GM11168 (cell line): ENCODE data around the gene DRGX.

Experiments
- in situ Hi-C: fragments of 300-500 bp; cut with MboI; formaldehyde crosslinking; loops from one replicate; pipeline ENCODE4 v1.12.0; 2022; ENCODE audit warnings: low sequenced_read_pairs; ENCODE audit not compliant: unreplicated experiment

The DRGX gene

DNA sequence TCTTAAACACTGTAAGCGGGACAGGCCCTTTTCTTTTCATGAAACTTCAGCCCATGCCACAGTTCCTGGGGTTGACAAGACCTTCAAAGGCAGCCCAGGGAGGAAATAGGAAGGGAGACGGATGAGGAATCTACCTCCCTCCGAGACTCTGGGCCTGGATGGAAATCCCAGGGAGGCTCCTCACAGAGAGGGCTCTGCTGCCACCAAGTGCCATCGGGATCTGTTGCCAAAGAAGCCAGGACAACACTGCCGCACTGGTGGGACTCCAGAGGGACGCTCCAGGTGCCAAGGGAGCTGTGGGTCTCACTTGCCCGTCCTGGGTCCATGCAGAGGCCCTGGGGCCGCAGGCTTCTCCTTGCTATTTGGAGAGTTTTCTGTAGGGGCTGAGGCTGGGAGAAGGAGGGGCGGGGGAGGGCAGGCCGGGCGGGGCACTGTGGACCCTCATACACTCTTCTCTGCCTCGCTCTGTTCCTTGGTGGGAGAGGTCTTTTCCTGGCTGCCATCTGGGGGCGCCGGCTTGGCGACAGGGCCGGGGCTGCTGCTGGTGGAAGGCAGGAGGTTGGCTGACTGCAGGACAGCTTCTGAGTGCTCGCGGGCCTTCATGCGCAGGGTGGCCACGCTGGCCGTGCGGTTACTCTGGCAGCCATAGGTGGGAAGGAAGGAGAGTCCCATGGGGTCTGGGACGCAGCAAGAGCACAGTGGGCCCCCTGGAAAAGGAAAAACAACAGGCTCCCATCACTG, 30.0 kb downstream of the DRGX start:
- in situ Hi-C loops: no loop called here

DNA sequence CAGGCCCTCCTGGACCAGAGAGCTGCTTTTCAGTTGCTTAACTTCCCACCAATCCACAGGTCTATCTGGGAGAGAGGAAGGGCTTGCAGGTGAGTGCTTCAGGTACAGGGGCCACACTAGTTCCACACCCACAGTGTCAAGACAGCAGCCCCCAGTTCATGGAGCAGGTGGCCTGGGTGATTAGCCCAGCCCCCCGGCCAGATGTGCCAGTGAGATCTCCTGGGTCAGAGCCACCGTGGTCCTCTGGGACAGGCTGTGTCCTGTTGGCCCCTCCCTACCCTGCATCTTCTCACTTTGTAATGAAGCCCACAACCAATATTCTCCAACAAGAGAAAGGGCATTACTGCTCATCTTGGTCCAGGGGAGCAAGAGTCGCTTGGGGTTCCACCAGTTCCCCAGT, 30.6 kb downstream of the DRGX start:
- in situ Hi-C loops: no loop called here

DNA sequence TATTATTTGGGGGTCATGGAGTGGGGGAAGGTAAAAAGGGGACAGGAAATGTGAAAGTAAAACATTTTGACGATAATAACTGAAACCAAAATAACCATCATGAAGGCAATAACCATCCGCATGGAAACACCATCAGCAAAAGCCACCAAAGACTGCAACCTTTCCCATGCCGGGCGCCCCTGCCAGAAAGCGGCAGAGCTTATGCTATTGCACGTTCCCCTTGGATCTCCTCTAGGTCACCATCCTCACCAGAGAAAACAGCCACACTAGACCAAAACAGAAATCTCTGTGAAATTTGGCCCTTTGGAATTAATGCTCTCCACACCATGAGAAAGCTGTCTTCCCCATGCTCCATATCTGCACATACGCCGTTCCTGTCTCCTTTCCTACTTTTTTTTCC, 31.1 kb downstream of the DRGX start:
- in situ Hi-C loops: no loop called here

DNA sequence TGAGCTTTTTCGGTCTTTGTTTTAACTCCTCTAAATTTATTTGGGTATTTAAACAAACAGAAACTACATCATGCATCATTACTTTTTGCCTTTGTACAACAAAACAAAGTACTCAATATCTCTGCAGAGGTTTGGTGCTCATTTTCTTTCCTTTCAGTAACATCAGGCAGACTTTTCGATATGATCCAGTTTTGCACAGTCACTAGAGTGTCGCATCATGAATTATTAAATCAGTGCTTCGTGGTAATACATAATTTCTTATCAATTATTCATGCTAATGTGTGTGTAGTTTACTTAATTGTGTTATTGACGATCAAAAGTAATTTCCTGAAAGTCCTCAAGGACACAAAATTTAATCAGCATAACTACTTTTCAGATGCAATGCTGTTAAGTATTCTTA, 31.8 kb downstream of the DRGX start:
- in situ Hi-C loops: no loop called here

DNA sequence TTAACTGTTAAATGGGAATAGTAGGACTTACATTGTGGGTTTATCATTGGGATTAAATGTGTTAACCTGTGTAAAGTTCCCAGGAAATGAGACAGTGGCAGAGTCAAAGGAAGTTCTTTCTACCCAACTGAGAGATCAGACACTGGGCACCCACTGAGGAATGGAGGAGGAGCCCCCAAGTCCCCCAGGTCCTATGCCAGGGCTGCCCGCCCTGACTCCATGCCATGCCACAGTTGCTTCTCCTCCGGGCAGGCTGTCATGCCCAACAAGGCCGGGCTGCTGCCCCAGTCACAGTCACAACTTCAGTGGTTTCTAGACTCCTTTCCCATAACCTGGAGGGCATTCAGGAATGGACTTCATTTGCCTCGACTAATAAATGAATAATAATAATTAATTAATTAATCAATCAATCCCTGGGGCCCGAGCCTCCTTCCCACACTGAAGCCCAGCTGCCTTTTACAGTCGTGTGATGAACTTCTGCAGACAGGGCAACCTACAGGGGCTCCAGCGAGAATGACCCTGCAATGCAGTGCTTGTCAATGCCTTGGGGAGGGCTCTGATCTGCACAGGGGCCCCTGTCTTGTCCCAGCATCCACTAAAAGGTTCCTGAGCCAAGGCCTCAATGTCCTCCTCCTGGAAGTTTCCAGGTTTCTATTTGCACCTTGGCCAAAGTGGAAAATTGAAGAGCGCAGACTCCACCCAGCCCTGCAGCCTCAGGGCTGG, 32.4 kb downstream of the DRGX start:
- in situ Hi-C loops: no loop called here

DNA sequence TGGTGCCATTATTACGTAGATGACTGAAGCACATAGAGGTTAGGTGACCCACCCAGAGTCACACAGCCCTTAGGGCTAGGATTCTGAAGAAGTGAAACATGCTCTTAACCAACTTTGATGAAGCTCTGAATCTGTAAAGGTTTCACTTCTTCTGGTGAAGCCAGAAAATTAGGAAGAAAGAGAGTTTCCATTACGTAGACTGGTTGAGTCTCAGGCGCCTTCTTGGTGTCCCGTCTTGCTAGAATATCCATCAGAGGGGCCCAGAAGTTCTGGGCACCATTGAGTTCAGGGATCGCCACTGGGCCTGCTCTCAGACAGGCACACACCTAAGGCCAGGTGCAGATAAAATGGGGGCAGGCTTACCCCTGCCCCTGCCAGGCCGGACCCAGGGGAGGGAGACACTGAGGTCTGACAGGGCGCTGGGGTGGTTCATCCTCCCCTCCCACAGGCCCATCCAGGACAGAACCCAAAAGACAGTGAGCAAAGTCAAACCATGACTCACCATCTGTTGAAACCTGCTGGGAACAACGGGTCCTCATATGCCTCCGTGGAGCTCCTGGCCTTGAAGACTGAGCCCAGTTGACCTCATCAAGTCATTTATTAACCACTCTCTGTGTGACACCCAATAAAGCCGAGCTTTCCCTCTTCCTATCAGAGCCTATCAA, 33.2 kb downstream of the DRGX start:
- in situ Hi-C loops: no loop called here

DNA sequence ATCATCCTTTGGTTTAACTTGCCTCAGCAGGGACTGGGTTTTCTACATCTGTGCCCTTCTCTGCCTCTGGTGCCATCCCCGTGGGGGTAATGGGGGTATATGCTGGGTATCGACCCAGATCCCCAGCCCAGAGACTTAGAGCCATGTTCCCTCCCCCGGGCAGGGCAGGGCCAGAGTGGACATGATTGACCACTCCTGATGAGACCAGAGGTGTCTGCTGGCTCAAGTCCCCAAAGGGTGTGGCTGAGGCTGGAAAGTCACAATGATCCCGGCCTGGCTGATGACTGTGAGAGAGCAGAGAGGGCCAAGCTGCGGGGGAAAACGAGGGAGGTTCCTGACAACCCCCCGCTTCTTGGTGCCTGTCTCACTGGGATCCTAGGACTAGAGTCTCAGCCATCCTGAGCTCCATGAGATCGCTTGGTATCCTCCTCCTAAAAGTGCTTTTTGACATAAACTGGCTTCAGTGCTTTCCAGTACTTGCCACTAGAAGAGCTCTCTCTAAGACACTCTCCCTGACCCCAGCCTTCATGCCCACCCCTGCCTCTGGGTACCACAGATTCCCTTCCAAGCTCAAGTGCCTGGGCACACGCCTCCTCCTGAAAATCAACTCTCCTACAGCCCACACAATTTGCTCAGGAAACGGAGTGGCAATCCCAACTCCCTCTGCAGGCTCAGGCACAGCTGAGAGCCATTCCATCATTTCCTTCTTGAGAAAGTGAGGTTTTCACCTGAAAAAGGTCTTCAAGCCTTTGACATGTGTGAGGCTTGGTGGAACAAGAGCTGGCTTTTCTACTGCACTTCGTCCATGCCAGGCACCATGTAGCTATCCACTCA, 33.9 kb downstream of the DRGX start:
- in situ Hi-C loops: no loop called here

DNA sequence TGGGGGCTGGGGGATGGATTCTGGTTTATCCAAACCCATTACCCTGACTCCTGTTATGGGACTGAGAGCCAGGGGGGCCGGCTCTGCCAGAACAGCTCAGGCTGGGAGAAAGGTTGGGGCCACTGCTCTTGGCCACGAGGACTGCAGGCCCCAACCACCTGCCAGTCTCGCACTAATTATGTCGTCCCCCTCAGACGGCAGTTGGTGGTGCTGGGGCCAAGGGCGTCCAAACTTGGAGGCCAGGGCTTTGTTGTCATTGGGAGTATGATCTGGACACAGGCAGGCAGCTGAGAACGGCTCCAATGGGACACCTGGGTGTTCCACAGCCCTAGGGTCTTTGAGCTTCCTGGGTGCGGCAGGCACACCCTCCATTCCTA, 34.7 kb downstream of the DRGX start:
- in situ Hi-C loops: no loop called here

DNA sequence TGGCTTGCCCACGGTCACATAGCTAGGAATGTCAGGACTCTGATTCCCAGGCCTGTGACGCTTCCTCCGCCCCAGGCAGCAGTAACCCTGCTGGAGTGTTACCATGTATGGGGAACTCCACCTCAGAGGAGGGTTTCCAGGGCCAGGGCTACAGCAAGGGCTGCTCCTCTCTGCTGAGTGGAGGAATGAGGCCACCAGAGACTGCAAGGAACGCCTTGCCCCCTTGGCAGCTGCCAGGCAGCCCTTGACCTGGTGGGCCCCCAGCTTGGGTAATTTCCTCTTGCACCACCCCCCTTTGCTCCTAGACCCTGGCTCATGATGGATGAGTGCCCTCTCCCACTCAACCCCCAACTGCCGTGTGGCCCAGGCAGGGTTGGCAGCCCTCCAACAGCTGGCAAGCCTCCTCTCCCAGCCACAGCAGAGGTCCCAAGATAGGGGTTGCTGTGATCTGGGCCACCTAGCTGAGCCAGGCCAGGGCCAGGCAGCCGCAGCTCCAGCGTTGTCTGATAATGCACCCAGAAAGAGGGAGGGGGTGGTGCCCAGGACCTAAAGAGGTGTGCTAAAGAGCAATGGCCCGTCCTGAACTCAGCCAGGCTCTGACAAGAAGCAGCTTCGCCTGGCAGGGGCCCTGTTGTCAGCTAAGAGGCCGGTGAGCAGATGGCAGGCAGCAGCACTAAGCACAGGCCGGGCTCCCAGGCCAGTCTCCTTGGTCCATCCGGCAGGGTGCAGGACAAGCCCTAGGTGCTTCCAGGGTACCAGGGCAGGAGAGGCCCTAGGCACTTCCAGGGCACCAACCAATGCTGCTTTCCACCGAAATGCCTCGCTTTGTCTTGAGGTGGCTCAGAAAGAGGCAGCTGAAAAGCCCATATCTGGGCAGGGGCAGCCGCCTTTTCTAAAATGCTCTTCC, 35.4 kb downstream of the DRGX start:
- in situ Hi-C loops: no loop called here

DNA sequence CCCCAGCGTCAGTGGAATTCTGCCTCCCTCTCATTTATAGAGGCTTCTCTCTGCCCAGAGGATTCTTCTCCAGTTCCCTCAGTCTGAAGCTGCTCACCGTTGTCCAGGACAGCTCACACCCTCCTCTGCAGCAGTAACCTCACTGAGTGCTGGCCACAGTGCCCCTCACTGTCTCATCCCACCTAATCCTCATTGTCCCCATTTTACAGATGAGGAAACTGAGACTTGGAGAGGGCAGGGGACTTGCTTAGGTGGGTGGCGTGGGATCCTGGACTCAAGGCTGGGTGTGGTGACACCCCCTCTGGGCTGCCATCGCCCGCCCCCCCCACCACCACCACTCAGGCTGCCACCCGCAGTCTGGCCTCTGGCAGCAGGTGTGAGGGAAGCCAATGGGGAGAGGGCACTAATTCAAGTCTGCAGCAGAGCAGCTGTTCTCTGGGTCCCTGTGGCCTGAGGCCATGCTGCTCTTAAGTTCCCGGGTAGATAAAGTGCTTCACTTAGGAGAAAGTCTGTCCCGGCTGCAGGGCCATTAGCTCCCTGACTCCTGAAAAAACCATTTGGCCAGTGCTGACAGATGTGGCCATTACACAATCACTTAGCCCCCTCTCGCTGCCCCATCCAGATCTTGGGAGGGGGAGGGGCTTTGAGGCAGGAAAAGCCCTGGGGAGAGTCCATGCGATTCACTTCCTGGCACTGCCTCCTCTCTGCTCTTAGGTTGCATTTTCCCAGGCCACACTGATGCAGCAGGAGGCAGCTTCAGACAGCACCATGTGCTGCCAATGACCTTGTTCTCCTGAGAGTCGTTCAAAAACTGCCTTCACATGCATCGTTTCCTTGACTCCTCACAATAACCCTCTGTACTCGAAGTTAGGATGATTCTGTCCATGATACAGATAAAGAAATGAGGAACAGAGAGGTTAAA, 36.3 kb downstream of the DRGX start:
- in situ Hi-C loops: no loop called here

DNA sequence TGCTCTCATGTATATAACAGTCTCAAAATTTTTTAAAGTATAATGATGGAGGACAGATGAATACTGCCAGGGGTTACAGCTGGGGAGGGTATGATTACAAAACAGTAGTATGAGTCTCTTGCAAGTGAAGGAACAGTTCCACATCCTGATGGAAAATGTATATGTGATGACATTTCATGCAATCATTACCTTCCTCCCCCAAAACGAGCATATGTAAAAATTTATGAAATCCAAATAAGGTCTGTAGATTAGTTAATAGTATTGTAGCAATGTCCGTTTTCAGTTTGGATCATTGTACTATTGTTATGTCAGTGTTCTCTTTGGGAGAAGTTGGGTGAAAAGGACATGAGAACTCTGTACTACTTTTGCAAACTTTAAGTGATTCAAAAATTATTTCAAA, 38.0 kb downstream of the DRGX start:
- in situ Hi-C loops: no loop called here

DNA sequence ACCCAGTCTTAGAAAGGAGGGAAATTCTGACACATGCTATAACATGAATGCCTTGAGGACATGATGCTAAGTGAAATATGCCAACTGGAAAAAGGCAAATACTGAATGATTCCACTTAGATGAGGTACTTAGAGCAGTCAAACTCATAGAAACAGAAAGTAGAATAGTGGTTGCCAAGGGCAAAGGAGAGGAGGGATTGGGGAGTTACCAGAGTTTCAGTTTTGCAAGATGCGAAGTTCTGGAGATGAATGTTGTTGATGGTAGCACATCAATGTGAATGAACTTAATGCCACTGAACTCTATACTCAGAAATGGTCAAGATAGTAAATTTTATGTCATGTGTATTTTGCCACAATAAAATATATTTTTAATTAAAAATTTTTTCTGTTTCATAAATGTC, 38.9 kb downstream of the DRGX start:
- in situ Hi-C loops: no loop called here

DNA sequence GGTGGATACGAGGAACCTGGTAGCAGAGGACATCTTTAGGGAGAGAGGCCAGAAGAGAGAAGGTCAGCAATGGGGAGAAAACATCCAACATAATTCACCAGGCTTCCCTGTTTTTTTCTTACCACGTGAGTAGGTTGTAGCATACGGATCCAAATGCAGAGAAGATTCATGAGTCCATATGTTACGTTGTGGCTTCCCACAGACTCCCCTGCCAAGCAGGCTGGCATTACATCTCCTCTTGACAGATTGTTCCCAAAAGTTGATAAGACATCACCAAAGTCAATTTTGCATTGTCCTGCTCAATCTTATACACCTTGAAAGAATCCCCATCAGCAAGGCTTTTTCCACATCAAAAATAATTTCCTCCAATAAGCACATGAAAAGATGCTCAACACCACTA, 39.7 kb downstream of the DRGX start:
- in situ Hi-C loops: no loop called here

DNA sequence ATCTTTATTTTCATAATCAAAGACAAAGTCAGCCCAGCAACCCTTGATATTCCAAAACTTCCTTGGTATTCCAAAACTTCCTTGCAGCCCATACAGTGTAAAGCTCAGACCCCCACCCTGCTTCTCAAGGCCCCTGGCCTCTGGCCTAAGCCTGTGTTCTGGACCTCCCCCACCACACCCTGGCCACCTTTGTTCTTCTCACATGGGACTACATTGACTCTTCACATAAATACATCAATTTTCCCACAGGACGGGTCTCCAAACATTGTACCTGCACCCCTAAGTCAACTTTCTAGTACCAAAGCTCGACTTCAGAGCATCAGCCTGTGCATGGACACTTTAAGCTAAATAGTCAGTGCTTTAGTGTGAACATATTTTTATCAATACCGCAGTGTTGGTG, 40.7 kb downstream of the DRGX start:
- in situ Hi-C loops: no loop called here

DNA sequence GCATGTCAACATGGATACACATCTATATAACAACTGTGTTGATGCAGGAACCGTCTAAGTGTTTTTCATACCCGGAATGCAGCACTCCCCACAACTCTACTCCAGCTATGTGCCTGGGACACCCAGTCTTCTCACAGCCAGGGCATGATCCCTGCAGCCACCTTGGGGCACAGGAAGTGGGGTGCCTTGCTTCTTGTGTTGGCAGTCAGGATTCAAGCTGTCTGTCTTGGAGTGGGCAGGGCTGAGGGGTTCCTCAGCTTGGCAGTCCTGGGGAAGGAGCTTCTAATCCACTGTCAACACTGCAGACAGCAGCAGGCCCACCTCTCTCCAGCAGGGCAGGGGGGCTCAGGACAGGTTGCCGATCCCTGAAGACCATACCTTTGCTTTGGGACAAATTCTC, 41.3 kb downstream of the DRGX start:
- in situ Hi-C loops: no loop called here

DNA sequence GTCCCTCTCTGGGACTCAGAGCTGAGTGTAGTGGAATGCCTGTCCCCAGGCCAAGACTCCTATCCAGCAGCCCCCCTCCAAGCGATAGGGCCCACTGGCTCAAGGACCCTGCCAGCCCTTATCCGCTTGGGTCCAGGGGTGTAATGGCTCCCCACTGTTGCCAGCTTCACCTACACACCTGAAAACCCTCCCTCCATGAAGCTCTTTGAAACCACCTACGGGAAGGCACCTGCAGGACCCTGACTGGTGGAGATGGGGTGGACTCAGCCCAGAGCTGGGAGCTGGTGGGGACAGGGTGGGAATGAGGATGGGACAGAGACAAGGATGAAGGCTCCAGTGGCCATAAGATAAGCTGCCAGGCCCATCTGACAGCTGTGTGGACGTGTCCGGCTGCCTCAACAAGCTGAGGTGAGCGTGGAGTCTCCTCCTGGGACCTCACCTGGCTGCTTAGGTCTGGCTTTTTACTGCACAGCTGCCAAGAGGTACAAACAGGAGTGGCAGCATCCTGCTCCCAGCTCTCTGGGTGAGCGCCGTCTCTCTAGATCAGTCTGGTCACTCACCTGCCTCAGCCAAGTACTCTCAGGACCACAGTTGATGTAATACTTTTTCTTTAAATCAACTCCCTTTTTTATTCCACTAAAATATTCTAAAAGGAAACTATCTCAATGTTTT, 41.9 kb downstream of the DRGX start:
- in situ Hi-C loops: no loop called here

DNA sequence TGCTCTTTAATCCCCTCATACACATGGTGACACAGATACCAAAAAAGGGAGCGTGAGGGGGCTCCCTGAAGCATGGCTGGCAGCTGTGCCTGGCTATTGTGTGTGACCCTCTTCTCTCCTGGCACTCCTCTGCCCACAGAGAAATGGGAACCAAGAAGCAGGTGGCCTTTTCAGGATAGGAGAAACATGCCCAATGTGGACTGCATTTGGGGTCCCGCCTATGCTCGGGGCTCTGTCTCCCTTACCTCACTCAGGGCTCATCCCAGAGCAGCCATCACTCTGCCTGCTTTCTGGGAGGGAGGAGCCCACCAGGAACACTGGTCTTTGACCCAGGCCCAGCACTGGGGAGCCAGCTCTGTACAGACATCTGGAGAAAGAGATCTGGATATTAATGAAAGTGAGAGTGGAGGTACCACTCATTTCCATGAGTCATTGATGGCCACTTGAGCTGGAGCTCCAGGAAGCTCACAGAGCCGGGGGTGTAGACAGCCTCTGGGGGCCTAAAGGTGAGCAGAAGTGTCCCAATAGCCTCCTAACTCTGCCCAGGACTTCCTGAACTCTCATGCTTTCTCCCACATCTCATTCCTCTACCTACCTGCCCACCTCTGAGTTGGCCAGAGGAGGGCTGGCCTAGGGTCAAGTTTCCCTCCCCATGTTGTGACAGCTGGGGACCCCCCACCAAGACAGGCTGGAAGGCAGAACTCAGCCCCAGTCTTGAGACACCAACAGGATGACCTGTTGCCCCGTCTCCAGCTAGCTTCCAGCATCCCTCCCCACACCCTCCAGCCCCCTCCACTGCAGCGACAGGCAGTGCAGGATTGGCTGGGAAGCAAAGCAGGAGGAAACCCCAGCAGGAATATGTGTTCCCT, 42.6 kb downstream of the DRGX start:
- in situ Hi-C loops: no loop called here
